GM10248 (cell line): Measurements from ENCODE around the gene ABCG4.
"Not testable (repeated sequence)": the region's sequence is repeated elsewhere in the genome, so short reads cannot be mapped to it uniquely, and the experiment has no call there.

Experiments
- CTCF ChIA-PET: fragments of 300-600 bp; sonication (Branson Sonifier 250); formaldehyde crosslinking; extraction: SDS; loops from one replicate; lab custom pipeline; 2021; ENCODE audit warnings: antibody characterized with exemption; lab: Yijun Ruan, JAX
- POLR2A ChIA-PET: fragments of 350-650 bp; sonication (Branson Sonifier 250); formaldehyde crosslinking; extraction: SDS; loops from one replicate; lab custom pipeline; 2020; ENCODE audit warnings: antibody characterized with exemption; lab: Yijun Ruan, JAX
- DNase-seq: peaks from one replicate; pipeline ENCODE4 v3.0.0; 2012; ENCODE audit errors: extremely low spot score
- CTCF ChIP-seq: IDR thresholded peaks from 2 replicates; pipeline ENCODE4 v1.5.1; 2012; ENCODE audit warnings: mild to moderate bottlenecking, low read depth; ENCODE audit errors: extremely low read depth, missing control alignments, control extremely low read depth

Gene ABCG4

GRCh38 chr11:119134389-119134978 is 14.4 kb upstream of the ABCG4 start:
- POLR2A ChIA-PET = no interaction called here
- DNase-seq = no peak

GRCh38 chr11:119139276-119139675 is 9.6 kb upstream of the ABCG4 start:
- POLR2A ChIA-PET, DNase-seq: not testable (repeated sequence)
- CTCF ChIA-PET = interaction anchor here (1.0 to 1.8 kb wide), 4 partner anchors 12 to 182 kb away, joined by 3 to 4 read pairs (median 3); partner anchors contain the start of gene CBL

More at GRCh38 chr11:119134389-119134978, 14.4 kb upstream of the ABCG4 start:
- peak; percentile 13 for TF ChIP-seq CTCF
- CTCF ChIA-PET = interaction anchor here (1.2 to 2.4 kb wide), 4 partner anchors 9 to 81 kb away, joined by 3 to 6 read pairs (median 4); no protein-coding TSS in a partner anchor

- POLR2A ChIA-PET = no interaction called here
- CTCF ChIA-PET = interaction anchor here (0.7 to 6.3 kb wide), 20 partner anchors 10 to 192 kb away, joined by 3 to 53 read pairs (median 5); partner anchors contain the start of genes HINFP and NLRX1
- peak; percentile 61 for TF ChIP-seq CTCF
- DNase-seq = peak; percentile 82
Observed at GRCh38 chr11:119144825-119145486, 3.9 kb upstream of the ABCG4 start.

GRCh38 chr11:119145551-119145950 is 3.3 kb upstream of the ABCG4 start:
- no peak for TF ChIP-seq CTCF
- no peak for DNase-seq
- POLR2A ChIA-PET = no interaction called here
- CTCF ChIA-PET = interaction anchor here (0.7 to 6.3 kb wide), 19 partner anchors 10 to 192 kb away, joined by 3 to 53 read pairs (median 5); partner anchors contain the start of genes HINFP and NLRX1

- CTCF ChIA-PET = interaction anchor here (1.4 to 6.3 kb wide), 4 partner anchors 7 to 175 kb away, joined by 4 to 53 read pairs (median 5); no protein-coding TSS in a partner anchor
Observed at GRCh38 chr11:119147604-119148333, 1.1 kb upstream of the ABCG4 start.

GRCh38 chr11:119148720-119149017 is 183 bp upstream of the ABCG4 start:
- CTCF ChIA-PET = interaction anchor here (0.9 to 2.3 kb wide), 4 partner anchors 47 to 174 kb away, joined by 3 to 9 read pairs (median 5); no protein-coding TSS in a partner anchor
- no peak for DNase-seq
- no peak for TF ChIP-seq CTCF
- POLR2A ChIA-PET = no interaction called here

More at GRCh38 chr11:119147604-119148333, 1.1 kb upstream of the ABCG4 start:
- POLR2A ChIA-PET = no interaction called here
- no peak for TF ChIP-seq CTCF
- DNase-seq = no peak
